BJ (cell line): Measurements from ENCODE around the gene PRSS56. TPM values are rescaled to one million over a fixed set of nuclear protein-coding genes. Genes with fewer than 3 reads are reported as not detected.

Experiments used
- CTCF ChIA-PET: fragments of 350-600 bp; formaldehyde crosslinking; extraction: SDS; loops from one replicate; lab custom pipeline; 2021; ENCODE audit warnings: antibody characterized with exemption, inconsistent platforms; lab: Yijun Ruan, JAX
- POLR2A ChIA-PET: fragments of 300-600 bp; sonication (Branson Sonifier 250); formaldehyde crosslinking; extraction: SDS; loops from one replicate; lab custom pipeline; 2021; ENCODE audit warnings: antibody characterized with exemption; lab: Charles Lee
- DNase-seq: peaks from one replicate; pipeline ENCODE4 v3.0.0-alpha.2; 2011; ENCODE audit warnings: low read depth
- H3K27me3 ChIP-seq: 2 replicates; pipeline ENCODE4 v1.6.0; 2011; ENCODE audit warnings: low read length; ENCODE audit not compliant: control insufficient read depth, insufficient read depth
- H3K36me3 ChIP-seq: 2 replicates; pipeline ENCODE4 v1.5.1; 2011; ENCODE audit warnings: low read length; ENCODE audit not compliant: control insufficient read depth, insufficient read depth
- H3K4me3 ChIP-seq: 2 replicates; pipeline ENCODE4 v1.5.1; 2011; ENCODE audit warnings: low read depth, mild to moderate bottlenecking, control low read depth, low read length
- polyA plus RNA-seq: library from polyadenylated mRNA; depleted of rRNA; stranded (reverse); fragments of >200 nt; gene quantifications from 2 replicates; pipeline ENCODE4 v1.2.3, GENCODE V29; 2011; rRNA removed
- TF ChIP-seq, protein P1 (sequence below): IDR thresholded peaks from 2 replicates; pipeline ENCODE4 v1.5.1; 2011; ENCODE audit warnings: low read depth, mild to moderate bottlenecking, control low read depth, inconsistent platforms, low read length, moderate library complexity; ENCODE audit not compliant: insufficient read depth

Gene PRSS56
- polyA plus RNA-seq, 1 experiment: not detected

- DNase-seq: no peak
- TF ChIP-seq, protein P1, sequence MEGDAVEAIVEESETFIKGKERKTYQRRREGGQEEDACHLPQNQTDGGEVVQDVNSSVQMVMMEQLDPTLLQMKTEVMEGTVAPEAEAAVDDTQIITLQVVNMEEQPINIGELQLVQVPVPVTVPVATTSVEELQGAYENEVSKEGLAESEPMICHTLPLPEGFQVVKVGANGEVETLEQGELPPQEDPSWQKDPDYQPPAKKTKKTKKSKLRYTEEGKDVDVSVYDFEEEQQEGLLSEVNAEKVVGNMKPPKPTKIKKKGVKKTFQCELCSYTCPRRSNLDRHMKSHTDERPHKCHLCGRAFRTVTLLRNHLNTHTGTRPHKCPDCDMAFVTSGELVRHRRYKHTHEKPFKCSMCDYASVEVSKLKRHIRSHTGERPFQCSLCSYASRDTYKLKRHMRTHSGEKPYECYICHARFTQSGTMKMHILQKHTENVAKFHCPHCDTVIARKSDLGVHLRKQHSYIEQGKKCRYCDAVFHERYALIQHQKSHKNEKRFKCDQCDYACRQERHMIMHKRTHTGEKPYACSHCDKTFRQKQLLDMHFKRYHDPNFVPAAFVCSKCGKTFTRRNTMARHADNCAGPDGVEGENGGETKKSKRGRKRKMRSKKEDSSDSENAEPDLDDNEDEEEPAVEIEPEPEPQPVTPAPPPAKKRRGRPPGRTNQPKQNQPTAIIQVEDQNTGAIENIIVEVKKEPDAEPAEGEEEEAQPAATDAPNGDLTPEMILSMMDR: no peak
- peaks cover 1% of the 10 kb centered on the region; the same call in 1 of the 2 replicates for H3K36me3 ChIP-seq
- POLR2A ChIA-PET: no interaction called here
- H3K4me3 ChIP-seq: no peak overlapping the region
- H3K27me3 ChIP-seq: no peaks in the 10 kb centered on the region
- CTCF ChIA-PET: interaction anchor here (1.0 to 1.5 kb wide), 4 partner anchors 11 to 148 kb away, joined by 3 to 4 read pairs (median 4); partner anchors contain the start of genes EIF4E2 and TIGD1
Measured at GRCh38 chr2:232574674-232575403, 54.7 kb downstream of the PRSS56 start.

Other genes starting within 250 kb of the PRSS56 start
- not detected in 2 replicates for gene ALPP, start 141.6 kb upstream of the PRSS56 start, polyA plus RNA-seq
- gene ALPG, start 113.5 kb upstream of the PRSS56 start, polyA plus RNA-seq: not detected in 2 replicates
- gene ALPI, start 64.2 kb upstream of the PRSS56 start, polyA plus RNA-seq: not detected in 2 replicates
- gene ECEL1, start 32.6 kb upstream of the PRSS56 start, polyA plus RNA-seq: not detected in 2 replicates
- gene CHRND, start 5.8 kb downstream of the PRSS56 start, polyA plus RNA-seq: not detected in 2 replicates
- not detected in 2 replicates for gene CHRNG, start 19.3 kb downstream of the PRSS56 start, polyA plus RNA-seq
- 1.7 and 2.5 TPM in 2 replicates for gene TIGD1, start 30.2 kb downstream of the PRSS56 start, polyA plus RNA-seq
- 23.1 and 36.4 TPM in 2 replicates for gene EIF4E2, start 30.3 kb downstream of the PRSS56 start, polyA plus RNA-seq
- gene EFHD1, start 113.2 kb downstream of the PRSS56 start, polyA plus RNA-seq: 60.0 and 76.5 TPM in 2 replicates
- gene GIGYF2, start 176.9 kb downstream of the PRSS56 start, polyA plus RNA-seq: 24.9 and 28.0 TPM in 2 replicates